HepG2 (cell line): ENCODE results near the gene PIK3CA. TPM values are rescaled to one million over a fixed set of nuclear protein-coding genes. Genes with fewer than 3 reads are reported as not detected.

ENCODE experiments used
- ATAC-seq: fragments of 200-7000 bp; cut with Tn5 transposase; 3 replicates; pipeline ENCODE4 v1.9.1; 2020; ENCODE audit warnings: mild to moderate bottlenecking, moderate library complexity
- BruUV-seq: library from RNA; stranded (reverse); fragments of 400-500 nt; replicated peaks from 2 replicates; lab custom pipeline; 2021; lab: Mats Ljungman, UMichigan
- CTCF ChIA-PET: fragments of 300-600 bp; formaldehyde crosslinking; extraction: SDS; loops from one replicate; lab custom pipeline; 2021; ENCODE audit warnings: low total read pairs, inconsistent platforms, low intra/inter-chr PET ratio; lab: Yijun Ruan, JAX
- POLR2A ChIA-PET: fragments of 350-600 bp; sonication (Branson Sonifier 250); formaldehyde crosslinking; loops from one replicate; lab custom pipeline; 2020; ENCODE audit warnings: antibody characterized with exemption, inconsistent platforms; lab: Yijun Ruan, JAX
- DNase-seq: peaks from one replicate; pipeline ENCODE4 v3.0.0-alpha.2; 2015; ENCODE audit warnings: low spot score
- FAIRE-seq: peaks from 3 replicates; lab custom pipeline; 2011; peaks lifted over from hg19 to GRCh38; lab: Jason Lieb, UNC
- H2AFZ ChIP-seq: one replicate; pipeline ENCODE4 v1.6.1; 2011; ENCODE audit warnings: low read length, inconsistent platforms
- H3K27ac ChIP-seq: fragments of 300-600 bp; 3 replicates; pipeline ENCODE4 v1.8.0; 2011; ENCODE audit warnings: mixed run types, mild to moderate bottlenecking, mixed read lengths, low read length, inconsistent platforms; ENCODE audit not compliant: insufficient read depth; ENCODE audit errors: extremely low read length
- H3K27me3 ChIP-seq, 2 experiments: fragments of 200-600 bp in 1 of 2; 2 replicates in 1 of 2; 3 replicates in 1 of 2; pipeline versions ENCODE4 v1.6.0 to v1.8.0; 2011; ENCODE audit warnings: low read length in 2 of 2, mild to moderate bottlenecking in 2 of 2, moderate library complexity in 2 of 2, inconsistent platforms in 1 of 2; ENCODE audit not compliant: insufficient read depth in 2 of 2, control insufficient read depth in 1 of 2
- H3K36me3 ChIP-seq, 2 experiments: fragments of 200-600 bp in 1 of 2; replicated peaks in 1 of 2; 2 replicates in 1 of 2; 3 replicates in 1 of 2; pipeline versions ENCODE4 v1.5.1 to v1.8.0; 2011; ENCODE audit warnings: low read length in 2 of 2, inconsistent platforms in 1 of 2; ENCODE audit not compliant: insufficient read depth in 2 of 2, control insufficient read depth in 1 of 2
- H3K4me1 ChIP-seq: 2 replicates; pipeline ENCODE4 v1.5.1; 2012; ENCODE audit warnings: low read length, inconsistent platforms; ENCODE audit not compliant: insufficient read depth
- H3K4me2 ChIP-seq: 2 replicates; pipeline ENCODE4 v1.6.0; 2011; ENCODE audit warnings: low read depth, low read length, inconsistent platforms
- H3K4me3 ChIP-seq, 3 experiments: fragments of 200-600 bp in 1 of 3; sonication (generic), shearing (Covaris generic) in 1 of 3; replicated peaks in 1 of 3; 2 replicates each; pipeline ENCODE4 v1.5.1; 2011 to 2016; ENCODE audit warnings: low read length in 3 of 3, inconsistent platforms in 2 of 3, low read depth in 2 of 3, mild to moderate bottlenecking in 2 of 3, control low read depth in 1 of 3, mixed read lengths in 1 of 3; ENCODE audit not compliant: insufficient read depth in 1 of 3
- H3K79me2 ChIP-seq: one replicate; pipeline ENCODE4 v1.6.1; 2011; ENCODE audit warnings: low read length, inconsistent platforms; ENCODE audit not compliant: insufficient read depth
- H3K9ac ChIP-seq: 2 replicates; pipeline ENCODE4 v1.6.0; 2011; ENCODE audit warnings: mild to moderate bottlenecking, low read depth, low read length, inconsistent platforms; ENCODE audit not compliant: insufficient read depth
- H3K9me3 ChIP-seq: 2 replicates; pipeline ENCODE4 v1.5.1; 2012; ENCODE audit warnings: mild to moderate bottlenecking, low read length
- H4K20me1 ChIP-seq: 2 replicates; pipeline ENCODE4 v1.6.0; 2011; ENCODE audit warnings: inconsistent platforms, mild to moderate bottlenecking, low read length, moderate library complexity; ENCODE audit not compliant: insufficient read depth
- ETV5 ChIP-seq: IDR thresholded peaks from 2 replicates; pipeline ENCODE4 v1.6.1; 2018; ENCODE audit warnings: missing biosample characterization, missing genetic modification reagents, inconsistent platforms, borderline replicate concordance
- FOSL2 ChIP-seq: sonication (generic); formaldehyde crosslinking; IDR thresholded peaks from 2 replicates; pipeline ENCODE4 v1.4.0; 2020; ENCODE audit warnings: missing genetic modification reagents
- FOXC1 ChIP-seq: sonication (generic); formaldehyde crosslinking; IDR thresholded peaks from 2 replicates; pipeline ENCODE4 v1.8.0; 2022; ENCODE audit warnings: mild to moderate bottlenecking, missing genetic modification reagents, borderline replicate concordance
- GABPA ChIP-seq, 2 experiments: IDR thresholded peaks; 2 replicates each; pipeline ENCODE4 v1.6.1; 2011 to 2016; ENCODE audit warnings: low read depth in 2 of 2, low read length in 1 of 2, missing biosample characterization in 1 of 2, missing genetic modification characterization in 1 of 2
- KMT2A ChIP-seq: sonication (generic); formaldehyde crosslinking; IDR thresholded peaks from 2 replicates; pipeline ENCODE4 v1.4.0; 2020; ENCODE audit warnings: missing genetic modification reagents
- NR2C2 ChIP-seq: sonication (generic); formaldehyde crosslinking; IDR thresholded peaks from 2 replicates; pipeline ENCODE4 v1.4.0; 2020; ENCODE audit warnings: missing genetic modification reagents, mild to moderate bottlenecking, moderate library complexity, borderline replicate concordance
- RARA ChIP-seq: IDR thresholded peaks from 2 replicates; pipeline ENCODE4 v1.6.1; 2016; ENCODE audit warnings: missing genetic modification reagents, missing compliant biosample characterization
- RXRB ChIP-seq: IDR thresholded peaks from 2 replicates; pipeline ENCODE4 v1.6.1; 2016; ENCODE audit warnings: borderline replicate concordance, missing genetic modification reagents, missing compliant biosample characterization
- SALL1 ChIP-seq: sonication (generic); formaldehyde crosslinking; IDR thresholded peaks from 2 replicates; pipeline ENCODE4 v1.8.0; 2022; ENCODE audit warnings: mild to moderate bottlenecking, missing genetic modification reagents
- SAP130 ChIP-seq: IDR thresholded peaks from 2 replicates; pipeline ENCODE4 v1.6.1; 2016; ENCODE audit warnings: low read depth
- SOX6 ChIP-seq, 2 experiments: fragments of 450-650 bp in 1 of 2; sonication (generic) in 1 of 2; formaldehyde crosslinking in 1 of 2; IDR thresholded peaks; 2 replicates each; pipeline versions ENCODE4 v1.4.0 to v1.6.1; 2017 to 2020; ENCODE audit warnings: antibody characterized with exemption in 1 of 2, mild to moderate bottlenecking in 1 of 2, missing genetic modification reagents in 1 of 2
- ZNF496 ChIP-seq: sonication (generic); formaldehyde crosslinking; IDR thresholded peaks from 2 replicates; pipeline ENCODE4 v1.8.1; 2023; ENCODE audit warnings: mild to moderate bottlenecking, moderate library complexity, missing genetic modification reagents; ENCODE audit not compliant: insufficient replicate concordance
- WGBS: methylation state at CpG from one replicate; pipeline ENCODE4 v1.1.6; 2017; ENCODE audit warnings: low lambda C conversion rate; 5-methylcytosine and 5-hydroxymethylcytosine counted together
- in situ Hi-C: cut with HindIII; loops from 2 replicates; pipeline ENCODE4 v1.10.0; 2017; ENCODE audit warnings: low pct_unique_long_range_greater_than_20kb; ENCODE audit not compliant: extremely low pct_ligation_motif_present
- intact Hi-C: fragments of 100-400 bp; cut with micrococcal nuclease; formaldehyde crosslinking; loops from one replicate; pipeline ENCODE4 v1.10.0; 2022; ENCODE audit not compliant: unreplicated experiment
- polyA plus RNA-seq, 8 experiments: library from polyadenylated mRNA; depleted of rRNA in 3 of 8; stranded (reverse) in 7 of 8; unstranded in 1 of 8; fragments of >200 nt; fragmentation: Illumina TruSeq in 4 of 8; extraction: Trizol in 4 of 8; gene quantifications; 2 replicates each; pipeline versions ENCODE4 v1.2.1 to v1.2.3, GENCODE V29; 2011 to 2016; ENCODE audit warnings: low read depth in 4 of 8, missing spikeins in 1 of 8, mixed read lengths in 1 of 8; ENCODE audit not compliant: insufficient read depth in 1 of 8
- total RNA-seq, 5 experiments: library from RNA; depleted of rRNA; stranded (reverse); fragments of >200 nt; fragmentation: Illumina TruSeq; extraction: Trizol; gene quantifications; 2 replicates each; pipeline ENCODE4 v1.2.3, GENCODE V29; 2016; ENCODE audit warnings: low read depth in 1 of 5
- TF ChIP-seq, protein P1 (sequence below): sonication (generic); formaldehyde crosslinking; IDR thresholded peaks from 2 replicates; pipeline ENCODE4 v1.5.1; 2020; ENCODE audit warnings: missing genetic modification reagents, mild to moderate bottlenecking, borderline replicate concordance

The PIK3CA gene
- total and polyA plus RNA-seq, 2 of the 13 experiments (the other 11 are each of a cell fraction or from before 2014, with no cell fraction given), result 5.7 to 11.4 TPM

DNA sequence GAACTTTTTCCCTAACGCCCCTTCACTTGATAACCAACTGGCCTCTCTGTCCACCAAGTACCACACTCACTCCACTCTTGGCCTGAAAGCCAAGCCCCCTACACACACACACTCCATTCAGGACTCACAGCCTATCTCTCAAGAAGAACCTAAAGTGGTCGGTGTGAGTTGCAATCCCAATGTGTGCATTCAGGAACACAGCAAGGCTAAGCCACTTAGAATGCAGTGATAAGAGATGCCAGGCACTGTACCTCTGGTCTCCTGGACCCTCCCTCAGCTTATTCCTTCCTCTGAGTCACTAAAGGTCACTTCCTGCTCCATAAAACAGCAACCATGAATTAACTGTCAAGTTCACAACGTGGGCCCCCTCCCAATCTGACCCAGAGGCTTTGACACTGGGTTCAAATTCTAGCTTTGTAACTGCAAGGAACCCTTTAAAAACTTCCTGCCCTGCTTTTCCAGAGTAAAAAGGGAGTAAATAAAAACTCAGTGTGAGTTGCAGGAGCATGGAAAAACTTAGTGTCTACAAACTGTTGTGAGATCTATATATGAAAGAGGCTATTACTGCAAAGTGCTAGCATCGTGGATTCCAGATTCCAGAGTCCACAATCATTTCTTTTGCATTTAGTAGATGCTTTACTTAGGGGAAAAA is 120.4 kb downstream of the PIK3CA start:
- Histone ChIP-seq H2AFZ (peak overlapping the region; percentile 64), H3K4me1 (peaks cover 20% of the 10 kb centered on the region), H4K20me1 (no peaks in the 10 kb centered on the region), H3K4me2 (peak overlapping the region; percentile 60), H3K36me3 (no peaks in the 10 kb centered on the region), H3K79me2 (no peaks in the 10 kb centered on the region), H3K4me3 (no peak overlapping the region; a peak in 1 of 6 replicates), H3K9ac (no peak overlapping the region), H3K9me3 (no peaks in the 10 kb centered on the region), H3K27me3 (no peaks in the 10 kb centered on the region; a peak in 1 of 5 replicates), H3K27ac (no peak overlapping the region)
- in situ Hi-C loops (no loop called here), intact Hi-C loops (no loop called here)
- DNase-seq (no peak), ATAC-seq (peak; percentile 66), FAIRE-seq (no peak)
- POLR2A ChIA-PET, result no interaction called here
- BruUV-seq, result no TSS peak
- peak; percentile 15; the same call in 1 of the 2 replicates for TF ChIP-seq ETV5
- TF ChIP-seq, protein P1, sequence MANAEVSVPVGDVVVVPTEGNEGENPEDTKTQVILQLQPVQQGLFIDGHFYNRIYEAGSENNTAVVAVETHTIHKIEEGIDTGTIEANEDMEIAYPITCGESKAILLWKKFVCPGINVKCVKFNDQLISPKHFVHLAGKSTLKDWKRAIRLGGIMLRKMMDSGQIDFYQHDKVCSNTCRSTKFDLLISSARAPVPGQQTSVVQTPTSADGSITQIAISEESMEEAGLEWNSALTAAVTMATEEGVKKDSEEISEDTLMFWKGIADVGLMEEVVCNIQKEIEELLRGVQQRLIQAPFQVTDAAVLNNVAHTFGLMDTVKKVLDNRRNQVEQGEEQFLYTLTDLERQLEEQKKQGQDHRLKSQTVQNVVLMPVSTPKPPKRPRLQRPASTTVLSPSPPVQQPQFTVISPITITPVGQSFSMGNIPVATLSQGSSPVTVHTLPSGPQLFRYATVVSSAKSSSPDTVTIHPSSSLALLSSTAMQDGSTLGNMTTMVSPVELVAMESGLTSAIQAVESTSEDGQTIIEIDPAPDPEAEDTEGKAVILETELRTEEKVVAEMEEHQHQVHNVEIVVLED (CRISPR knock-in tag), result 0 out of 2 replicates have a peak, but pooled peaks have one; percentile 26
- TF ChIP-seq RXRB (CRISPR knock-in tag), result 0 out of 2 replicates have a peak, but pooled peaks have one; percentile 19
- TF ChIP-seq SOX6 (IDR thresholded peaks at IDR 0.05), result no peak
- TF ChIP-seq SOX6 (CRISPR knock-in tag; IDR thresholded peaks at IDR 0.05), result no peak
- 0 out of 2 replicates have a peak, but pooled peaks have one; percentile 15 for TF ChIP-seq RARA
- no peak for TF ChIP-seq GABPA (IDR thresholded peaks at IDR 0.05; ENCODE audit: low read depth, low read length)
- peak; percentile 85 for TF ChIP-seq GABPA (CRISPR knock-in tag; IDR thresholded peaks at IDR 0.05; ENCODE audit: low read depth)
- no peak for TF ChIP-seq ZNF496 (CRISPR knock-in tag)
- TF ChIP-seq KMT2A (CRISPR knock-in tag), result no peak
- 0 out of 2 replicates have a peak, but pooled peaks have one; percentile 16 for TF ChIP-seq SALL1
- no peak for TF ChIP-seq FOXC1 (CRISPR knock-in tag)
- peak; percentile 44; the same call in 1 of the 2 replicates for TF ChIP-seq FOSL2 (CRISPR knock-in tag)
- TF ChIP-seq NR2C2 (CRISPR knock-in tag), result peak; percentile 72; the same call in 1 of the 2 replicates
- TF ChIP-seq SAP130 (CRISPR knock-in tag), result 0 out of 2 replicates have a peak, but pooled peaks have one; percentile 11
- CTCF ChIA-PET, result no interaction called here
- 4% methylated on average over 4 of the region's 4 CpGs for WGBS
